ENCODE results near the gene TEX35. TPM values are rescaled to one million over a fixed set of nuclear protein-coding genes. Genes with fewer than 3 reads are reported as not detected.

Gene TEX35
- not detected for total RNA-seq

DNA sequence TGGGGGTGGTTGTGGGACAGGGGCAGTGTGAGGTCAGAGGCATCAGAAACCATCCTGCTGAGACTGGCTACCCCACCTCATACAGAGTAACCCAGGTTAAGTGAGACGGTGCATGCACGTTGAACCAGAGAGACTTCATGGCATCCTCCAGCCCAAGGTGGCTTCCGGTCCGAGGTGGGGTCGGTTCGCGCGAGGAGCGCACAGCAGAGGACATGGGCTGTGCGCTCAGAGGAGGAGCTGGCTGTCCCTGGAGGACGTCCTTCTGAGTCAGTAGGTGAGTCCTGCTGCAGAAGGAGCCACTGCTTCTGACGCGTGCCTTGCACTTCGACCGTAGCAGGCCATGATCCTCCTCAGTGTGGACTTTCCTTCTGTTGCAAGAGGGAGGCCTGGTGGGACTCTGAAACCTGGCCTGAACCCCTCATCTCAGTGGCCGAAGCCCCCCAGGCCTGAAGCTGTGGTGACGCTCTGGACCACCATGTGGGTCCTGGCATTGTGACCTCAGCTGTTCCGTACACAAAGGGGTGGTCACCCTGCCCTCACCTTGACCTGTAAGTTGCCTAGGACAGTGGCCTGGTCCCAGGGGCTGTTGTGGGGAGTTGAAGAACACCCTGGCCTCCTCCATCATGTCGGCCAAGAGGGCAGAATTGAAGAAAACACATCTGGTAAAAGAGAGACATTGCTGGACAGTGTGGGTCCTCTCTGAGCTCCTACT is at the start of gene TEX35:
Gene TEX35, plus strand, starts transcription at position 544 of the 712 bp plus-strand sequence. Its CDS starts 80 bp downstream, at position 624.

DNA sequence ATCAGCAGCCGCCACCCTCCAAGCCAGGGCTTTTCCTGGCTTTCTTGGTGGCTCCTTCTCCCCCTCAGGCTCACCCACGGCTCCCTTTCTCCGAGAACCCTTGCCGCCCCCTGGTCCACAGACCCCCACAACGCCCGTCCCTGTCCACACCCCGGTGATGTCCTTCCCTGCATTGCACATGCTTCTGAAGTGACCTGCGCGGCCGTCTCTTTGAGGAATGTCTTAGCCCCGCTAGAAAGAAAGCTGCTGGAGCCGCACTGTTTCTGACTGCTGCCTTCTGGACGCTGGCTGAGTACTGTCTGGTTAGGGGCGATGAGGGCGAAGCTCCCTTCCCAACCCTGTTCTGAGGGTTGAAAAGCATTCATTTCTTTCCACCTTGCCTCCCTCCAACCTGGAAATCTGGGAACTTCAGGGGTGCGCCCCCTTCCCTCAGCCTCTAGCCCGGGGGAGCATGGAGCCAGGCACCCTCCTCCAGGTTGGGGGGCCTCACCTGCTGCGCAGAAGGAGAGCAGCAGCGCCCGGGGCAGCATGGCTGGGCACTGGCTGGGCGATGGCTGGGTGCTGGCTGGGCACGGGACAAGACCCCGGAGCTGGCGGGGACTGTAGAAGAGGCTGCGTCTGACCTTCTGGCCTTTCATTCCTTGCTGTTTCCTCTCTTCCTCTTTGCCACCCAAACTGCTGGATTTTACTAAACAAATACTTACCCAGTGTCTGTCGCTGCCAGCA is 16.3 kb upstream of the TEX35 start, which contains the start of gene CLEC20A:
Gene CLEC20A, minus strand, starts transcription at position 555 of the 726 bp plus-strand sequence. Its CDS starts 25 bp downstream, at position 530.

Other genes with a start within 250 kb of the TEX35 start
- not detected for gene CLEC20A, start 16.1 kb upstream of the TEX35 start, total RNA-seq
- 140 TPM for gene RALGPS2, start 212.1 kb downstream of the TEX35 start, total RNA-seq

Data from camera-type eye (tissue), 1 donor.